H1 (cell line): Measurements from ENCODE around the gene ZNF48. TPM values are rescaled to one million over a fixed set of nuclear protein-coding genes. Genes with fewer than 3 reads are reported as not detected.

Source experiments
- ATF2 ChIP-seq: IDR thresholded peaks from 2 replicates; pipeline ENCODE4 v1.6.1; 2012; ENCODE audit warnings: low read length, inconsistent platforms
- BACH1 ChIP-seq: IDR thresholded peaks from 2 replicates; pipeline ENCODE4 v1.6.1; 2012; ENCODE audit warnings: low read length, improper control_type of control experiment
- BCL11A ChIP-seq, 2 experiments: IDR thresholded peaks; one replicate each; pipeline ENCODE4 v1.6.1; 2011; ENCODE audit warnings: low read depth in 2 of 2, low read length in 2 of 2, mild to moderate bottlenecking in 2 of 2
- BRCA1 ChIP-seq: IDR thresholded peaks from 2 replicates; pipeline ENCODE4 v1.6.1; 2012; ENCODE audit warnings: low read depth, low read length, improper control_type of control experiment
- CBX5 ChIP-seq: fragments of 300-800, 300-1000 bp; sonication (generic); IDR thresholded peaks from 2 replicates; pipeline ENCODE4 v1.7.1; 2016; ENCODE audit warnings: antibody characterized with exemption, low read length, low read depth
- CHD2 ChIP-seq: IDR thresholded peaks from 2 replicates; pipeline ENCODE4 v1.6.1; 2012; ENCODE audit warnings: low read length, improper control_type of control experiment
- E2F6 ChIP-seq: IDR thresholded peaks from 2 replicates; pipeline ENCODE4 v1.6.1; 2012; ENCODE audit warnings: inconsistent platforms
- FOSL1 ChIP-seq: IDR thresholded peaks from 2 replicates; pipeline ENCODE4 v1.6.1; 2011; ENCODE audit warnings: mild to moderate bottlenecking, low read depth, low read length, moderate library complexity; ENCODE audit not compliant: insufficient read depth
- GABPA ChIP-seq: IDR thresholded peaks from 2 replicates; pipeline ENCODE4 v1.6.1; 2011; ENCODE audit warnings: mild to moderate bottlenecking, low read length, moderate library complexity, borderline replicate concordance; ENCODE audit not compliant: insufficient read depth
- JUND ChIP-seq: IDR thresholded peaks from 2 replicates; pipeline ENCODE4 v1.6.1; 2011; ENCODE audit warnings: mild to moderate bottlenecking, improper control_type of control experiment, low read length
- KDM1A ChIP-seq: fragments of 200-600, 300-600 bp; sonication (generic); IDR thresholded peaks from 2 replicates; pipeline ENCODE4 v1.7.1; 2016; ENCODE audit warnings: mild to moderate bottlenecking, low read length, borderline replicate concordance
- MAFK ChIP-seq: IDR thresholded peaks from 2 replicates; pipeline ENCODE4 v1.6.1; 2012; ENCODE audit warnings: low read depth, mild to moderate bottlenecking, improper control_type of control experiment, low read length
- NANOG ChIP-seq: IDR thresholded peaks from 2 replicates; pipeline ENCODE4 v1.6.1; 2011; ENCODE audit warnings: low read length, low read depth, mild to moderate bottlenecking, inconsistent platforms; ENCODE audit not compliant: insufficient read depth, poor library complexity, severe bottlenecking
- NRF1 ChIP-seq: IDR thresholded peaks from 2 replicates; pipeline ENCODE4 v1.6.1; 2011; ENCODE audit warnings: mild to moderate bottlenecking, low read depth, low read length, improper control_type of control experiment
- POLR2A ChIP-seq, 2 experiments: IDR thresholded peaks; 1 replicate in 1 of 2; 2 replicates in 1 of 2; pipeline ENCODE4 v1.6.1; 2011; ENCODE audit warnings: low read depth in 2 of 2, low read length in 2 of 2, mild to moderate bottlenecking in 2 of 2; ENCODE audit errors: control extremely low read depth in 1 of 2
- SIN3A ChIP-seq, 2 experiments: IDR thresholded peaks in 1 of 2; conservative IDR thresholded peaks in 1 of 2; 2 replicates each; pipeline ENCODE4 v1.6.1; 2011 to 2012; ENCODE audit warnings: low read length in 2 of 2, improper control_type of control experiment in 1 of 2, low read depth in 1 of 2, mild to moderate bottlenecking in 1 of 2
- SIRT6 ChIP-seq: IDR thresholded peaks from one replicate; pipeline ENCODE4 v1.7.1; 2012; ENCODE audit warnings: low read length, inconsistent platforms
- SP1 ChIP-seq: IDR thresholded peaks from 2 replicates; pipeline ENCODE4 v1.6.1; 2011; ENCODE audit warnings: low read depth, low read length
- SP4 ChIP-seq: IDR thresholded peaks from 2 replicates; pipeline ENCODE4 v1.6.1; 2012; ENCODE audit warnings: low read length, inconsistent platforms
- SRF ChIP-seq: IDR thresholded peaks from 2 replicates; pipeline ENCODE4 v1.6.1; 2011; ENCODE audit warnings: mild to moderate bottlenecking, low read depth, low read length, moderate library complexity
- USF2 ChIP-seq: IDR thresholded peaks from 2 replicates; pipeline ENCODE4 v1.6.1; 2011; ENCODE audit warnings: low read length, improper control_type of control experiment
- polyA plus RNA-seq, 7 experiments: library from polyadenylated mRNA; depleted of rRNA in 3 of 7; stranded (reverse) in 5 of 7; unstranded in 2 of 7; fragments of >200 nt in 5 of 7; fragments of 200-250 nt in 2 of 7; gene quantifications; 1 replicate in 5 of 7; 2 replicates in 1 of 7; 4 replicates in 1 of 7; pipeline versions ENCODE4 v1.2.1 to v1.2.3, GENCODE V29; 2011 to 2013; ENCODE audit warnings: missing spikeins in 2 of 7, mixed read lengths in 2 of 7
- total RNA-seq: library from RNA; stranded (reverse); fragmentation: NEBNext Ultra II Directional; extraction: Animal tissue kit (Norgen Biotek cat#: 25700); gene quantifications from 2 replicates; pipeline ENCODE4 v1.2.1, GENCODE V29; 2021

Gene ZNF48
- total and polyA plus RNA-seq, 2 of the 8 experiments (the other 6 are each of a cell fraction or from before 2014, with no cell fraction given), result 30.4 to 41.2 TPM

- TF ChIP-seq CBX5, result no peak
- peak; percentile 64 for TF ChIP-seq CHD2
- TF ChIP-seq SIRT6, result no peak
- no peak for TF ChIP-seq USF2
- TF ChIP-seq MAFK, result no peak
- TF ChIP-seq SP1, result peak; percentile 84
- peak; percentile 83 for TF ChIP-seq E2F6
- peak; percentile 32; the same call in 1 of the 2 replicates for TF ChIP-seq JUND
- peak; percentile 87; the same call in 1 of the 2 replicates for TF ChIP-seq KDM1A
- TF ChIP-seq BCL11A (IDR thresholded peaks at IDR 0.05; ENCODE audit: low read depth in 2 of 2, low read length in 2 of 2), result no peak
- TF ChIP-seq SIN3A (conservative IDR thresholded peaks at IDR 0.05 in 1 of 2, IDR thresholded peaks at IDR 0.05 in 1 of 2; ENCODE audit: low read depth in 1 of 2, low read length in 2 of 2), result peak in 1 of 2 experiments; percentile 26; a peak in 1 of 4 replicates
- TF ChIP-seq SP4, result no peak; the same call in 1 of the 2 replicates
- no peak for TF ChIP-seq BRCA1
- peak; percentile 39 for TF ChIP-seq NRF1
- peak; percentile 86 for TF ChIP-seq BACH1
- TF ChIP-seq ATF2, result peak; percentile 50; the same call in 1 of the 2 replicates
- TF ChIP-seq POLR2A (IDR thresholded peaks at IDR 0.05; ENCODE audit: control extremely low read depth in 1 of 2, low read depth in 2 of 2, low read length in 2 of 2), result peak in 1 of 2 experiments; percentile 47; a peak in 1 of 3 replicates
- TF ChIP-seq NANOG, result no peak
- TF ChIP-seq FOSL1, result no peak
- TF ChIP-seq SRF, result no peak
- TF ChIP-seq GABPA, result no peak; the same call in 1 of the 2 replicates
Observed at GRCh38 chr16:30429678-30430427, 34.6 kb downstream of the ZNF48 start, which contains the start of gene DCTPP1 (continued).
